Smooth muscle cell (in vitro differentiated cells): ENCODE measurements around the gene MACROD2. TPM values are rescaled to one million over a fixed set of nuclear protein-coding genes. Genes with fewer than 3 reads are reported as not detected.

Experiments
- DNase-seq: peaks from one replicate; lab custom pipeline; 2025; ENCODE audit not compliant: unreplicated experiment; lab: John Stamatoyannopoulos, UW
- H2AFZ ChIP-seq: fragments of 200-600 bp; sonication (generic); 2 replicates; pipeline ENCODE4 v1.6.0; 2016; ENCODE audit warnings: antibody characterized with exemption, low read depth, mild to moderate bottlenecking
- H3F3A ChIP-seq: fragments of 200-600 bp; sonication (generic); 2 replicates; pipeline ENCODE4 v1.6.0; 2017; ENCODE audit warnings: antibody characterized with exemption, low read depth
- H3K27ac ChIP-seq: fragments of 200-600 bp; sonication (generic); 2 replicates; pipeline ENCODE4 v1.5.1; 2016; ENCODE audit warnings: low read depth, mild to moderate bottlenecking
- H3K27me3 ChIP-seq: fragments of 200-600 bp; sonication (generic); 2 replicates; pipeline ENCODE4 v1.6.1; 2016; ENCODE audit warnings: low read depth, mild to moderate bottlenecking
- H3K36me3 ChIP-seq: fragments of 200-600 bp; sonication (generic); 2 replicates; pipeline ENCODE4 v1.5.1; 2016; ENCODE audit warnings: low read depth
- H3K4me1 ChIP-seq: fragments of 200-600 bp; sonication (generic); 2 replicates; pipeline ENCODE4 v1.5.1; 2016; ENCODE audit warnings: low read depth
- H3K4me2 ChIP-seq: fragments of 200-600 bp; sonication (generic); 2 replicates; pipeline ENCODE4 v1.6.0; 2016; ENCODE audit warnings: mild to moderate bottlenecking
- H3K4me3 ChIP-seq: fragments of 200-600 bp; sonication (generic); 2 replicates; pipeline ENCODE4 v1.5.1; 2016; ENCODE audit warnings: mild to moderate bottlenecking
- H3K79me2 ChIP-seq: fragments of 200-600 bp; sonication (generic); 2 replicates; pipeline ENCODE4 v1.6.0; 2016; ENCODE audit warnings: low read depth, mild to moderate bottlenecking
- H3K9ac ChIP-seq: fragments of 200-600 bp; sonication (generic); 2 replicates; pipeline ENCODE4 v1.6.0; 2016; ENCODE audit warnings: low read depth
- H3K9me3 ChIP-seq: fragments of 200-600 bp; sonication (generic); replicated peaks from 2 replicates; pipeline ENCODE4 v1.5.1; 2016; ENCODE audit warnings: low read depth
- H4K20me1 ChIP-seq: fragments of 200-600 bp; sonication (generic); 2 replicates; pipeline ENCODE4 v1.6.0; 2016; ENCODE audit warnings: low read depth
- CTCF ChIP-seq: fragments of 200-600 bp; sonication (generic); IDR thresholded peaks from 2 replicates; pipeline ENCODE4 v1.5.1; 2017; ENCODE audit warnings: borderline replicate concordance, mild to moderate bottlenecking, antibody characterized with exemption; ENCODE audit not compliant: insufficient read depth, poor library complexity, severe bottlenecking
- WGBS: methylation state at CpG from one replicate; pipeline ENCODE4 v1.1.7; 2016; ENCODE audit warnings: low lambda C conversion rate; 5-methylcytosine and 5-hydroxymethylcytosine counted together
- polyA plus RNA-seq: library from polyadenylated mRNA; unstranded; fragments of >200 nt; fragmentation: Nextera tagmentation; extraction: Ambion mirVana; gene quantifications from 2 replicates; pipeline ENCODE4 v1.2.1, GENCODE V29; 2016
- total RNA-seq: library from RNA; depleted of rRNA; stranded (reverse); fragments of >200 nt; gene quantifications from 2 replicates; pipeline ENCODE4 v1.2.3, GENCODE V29; 2014

The MACROD2 gene
- total and polyA plus RNA-seq, 2 experiments from 2014 or later: 0.04 to 0.32 TPM

- no peak for DNase-seq
Observed at GRCh38 chr20:14142964-14143627, 147.8 kb downstream of the MACROD2 start.

GRCh38 chr20:14148042-14148441, 152.7 kb downstream of the MACROD2 start:
- no peak overlapping the region for H2AFZ ChIP-seq
- 21% methylated on average over 1 of the region's 1 CpG for WGBS
- no peaks in the 10 kb centered on the region for H4K20me1 ChIP-seq
- H3K4me1 ChIP-seq: no peaks in the 10 kb centered on the region
- H3K27ac ChIP-seq: peak overlapping the region; percentile 15
- H3K27me3 ChIP-seq: no peaks in the 10 kb centered on the region
- H3K79me2 ChIP-seq: no peaks in the 10 kb centered on the region
- H3K9ac ChIP-seq: no peak overlapping the region
- H3K4me2 ChIP-seq: peak overlapping the region; percentile 63
- no peaks in the 10 kb centered on the region for H3K9me3 ChIP-seq
- H3K4me3 ChIP-seq: no peak overlapping the region
- no peak for TF ChIP-seq CTCF
- H3K36me3 ChIP-seq: no peaks in the 10 kb centered on the region
- DNase-seq: no peak
- H3F3A ChIP-seq: no peaks in the 10 kb centered on the region

More at GRCh38 chr20:14142964-14143627, 147.8 kb downstream of the MACROD2 start:
- no peaks in the 10 kb centered on the region for H3K36me3 ChIP-seq
- H3K4me2 ChIP-seq: peak overlapping the region; percentile 52
- no peaks in the 10 kb centered on the region for H3K27me3 ChIP-seq
- no peaks in the 10 kb centered on the region for H3K79me2 ChIP-seq
- WGBS: 18% methylated on average over 2 of the region's 2 CpGs
- peak overlapping the region; percentile 40 for H3K27ac ChIP-seq
- peaks cover 5% of the 10 kb centered on the region for H3K4me1 ChIP-seq
- no peak overlapping the region for H3K9ac ChIP-seq
- H3K4me3 ChIP-seq: no peak overlapping the region
- H4K20me1 ChIP-seq: no peaks in the 10 kb centered on the region
- TF ChIP-seq CTCF: no peak
- H3F3A ChIP-seq: no peaks in the 10 kb centered on the region
- no peaks in the 10 kb centered on the region for H3K9me3 ChIP-seq
- H2AFZ ChIP-seq: no peak overlapping the region

- Histone ChIP-seq H3K36me3 (no peaks in the 10 kb centered on the region), H3K9me3 (no peaks in the 10 kb centered on the region), H3F3A (peaks cover 6% of the 10 kb centered on the region), H2AFZ (no peak overlapping the region), H3K4me2 (peak overlapping the region; percentile 16), H4K20me1 (no peaks in the 10 kb centered on the region), H3K27ac (no peak overlapping the region), H3K27me3 (no peaks in the 10 kb centered on the region), H3K4me1 (peaks cover 4% of the 10 kb centered on the region), H3K79me2 (no peaks in the 10 kb centered on the region), H3K9ac (no peak overlapping the region), H3K4me3 (no peak overlapping the region)
- TF ChIP-seq CTCF: no peak
- WGBS: 17% methylated on average over 2 of the region's 2 CpGs
- no peak for DNase-seq
Observed at GRCh38 chr20:14155361-14155760, 160.0 kb downstream of the MACROD2 start.

- Histone ChIP-seq H3K4me3 (no peak overlapping the region), H3K27me3 (no peaks in the 10 kb centered on the region), H3F3A (no peaks in the 10 kb centered on the region), H3K27ac (no peak overlapping the region), H3K9me3 (no peaks in the 10 kb centered on the region), H3K36me3 (no peaks in the 10 kb centered on the region), H3K4me2 (no peak overlapping the region), H2AFZ (no peak overlapping the region), H4K20me1 (no peaks in the 10 kb centered on the region), H3K79me2 (no peaks in the 10 kb centered on the region), H3K9ac (no peak overlapping the region), H3K4me1 (no peaks in the 10 kb centered on the region)
- TF ChIP-seq CTCF: no peak
- 83% methylated on average over 4 of the region's 4 CpGs for WGBS
- DNase-seq: no peak
Observed at GRCh38 chr20:14178528-14178927, 183.2 kb downstream of the MACROD2 start.
